Ectodermal cell (in vitro differentiated cells): ENCODE data around the gene LRRC8C.
"Not testable (repeated sequence)": the region's sequence is repeated elsewhere in the genome, so short reads cannot be mapped to it uniquely, and the experiment has no call there.

Experiments used
- H3K27ac ChIP-seq: 2 replicates; pipeline ENCODE4 v1.7.0; 2013; ENCODE audit warnings: mild to moderate bottlenecking, low read depth, low read length; ENCODE audit not compliant: insufficient read depth, poor library complexity, severe bottlenecking
- H3K27me3 ChIP-seq: 2 replicates; pipeline ENCODE4 v1.7.0; 2013; ENCODE audit warnings: mild to moderate bottlenecking, low read length; ENCODE audit not compliant: insufficient read depth, control insufficient read depth, poor library complexity, severe bottlenecking
- H3K36me3 ChIP-seq: one replicate; pipeline ENCODE4 v1.7.0; 2013; ENCODE audit warnings: low read length; ENCODE audit not compliant: control insufficient read depth, insufficient read depth
- H3K4me1 ChIP-seq: one replicate; pipeline ENCODE4 v1.7.0; 2013; ENCODE audit warnings: low read length; ENCODE audit not compliant: control insufficient read depth, insufficient read depth
- H3K4me3 ChIP-seq: 2 replicates; pipeline ENCODE4 v1.7.0; 2013; ENCODE audit warnings: low read depth, low read length, control low read depth; ENCODE audit not compliant: insufficient read depth
- H3K9me3 ChIP-seq: 2 replicates; pipeline ENCODE4 v1.7.0; 2013; ENCODE audit warnings: mild to moderate bottlenecking, low read length, moderate library complexity; ENCODE audit not compliant: control insufficient read depth
- WGBS, 2 experiments: methylation state at CpG; one replicate each; pipeline ENCODE4 v1.1.7; 2013; ENCODE audit warnings: missing lambda C conversion rate in 2 of 2; 5-methylcytosine and 5-hydroxymethylcytosine counted together

LRRC8C gene

GRCh38 chr1:89616844-89617627 lies 15.9 kb upstream of the LRRC8C start:
- Histone ChIP-seq H3K9me3 (no peaks in the 10 kb centered on the region), H3K27me3 (no peaks in the 10 kb centered on the region), H3K4me3 (no peak overlapping the region), H3K4me1 (no peaks in the 10 kb centered on the region), H3K36me3 (no peaks in the 10 kb centered on the region), H3K27ac (no peak overlapping the region)
- WGBS, 2 experiments: 91 to 97% methylated on average over 1 to 2 of the region's 2 CpGs

GRCh38 chr1:89620664-89621063 lies 12.3 kb upstream of the LRRC8C start:
- 94 to 98% methylated on average over 3 of the region's 3 CpGs for WGBS, 2 experiments
- Histone ChIP-seq H3K27ac (no peak overlapping the region), H3K4me1 (no peaks in the 10 kb centered on the region), H3K36me3 (no peaks in the 10 kb centered on the region), H3K9me3 (no peaks in the 10 kb centered on the region), H3K4me3 (no peak overlapping the region), H3K27me3 (no peaks in the 10 kb centered on the region)

GRCh38 chr1:89622895-89623294 lies 10.0 kb upstream of the LRRC8C start:
- WGBS, 2 experiments: 42 to 59% methylated on average over 2 to 3 of the region's 3 CpGs
- Histone ChIP-seq H3K27ac (no peak overlapping the region), H3K9me3 (no peaks in the 10 kb centered on the region)

GRCh38 chr1:89624314-89624713 lies 8.6 kb upstream of the LRRC8C start:
- H3K4me1 ChIP-seq: no peaks in the 10 kb centered on the region
- H3K36me3 ChIP-seq: no peaks in the 10 kb centered on the region
- H3K27me3 ChIP-seq: no peaks in the 10 kb centered on the region
- H3K9me3 ChIP-seq: no peaks in the 10 kb centered on the region
- 84 to 92% methylated on average over 1 of the region's 1 CpG for WGBS, 2 experiments
- H3K27ac ChIP-seq: no peak overlapping the region
- H3K4me3 ChIP-seq: no peak overlapping the region

More at GRCh38 chr1:89622895-89623294, 10.0 kb upstream of the LRRC8C start:
- Histone ChIP-seq H3K4me1 (no peaks in the 10 kb centered on the region), H3K4me3 (no peak overlapping the region), H3K36me3 (no peaks in the 10 kb centered on the region), H3K27me3 (no peaks in the 10 kb centered on the region)

- WGBS, 2 experiments: 92% methylated on average over 4 of the region's 4 CpGs
- H3K27me3 ChIP-seq: no peaks in the 10 kb centered on the region
These were observed 8.1 kb upstream of the LRRC8C start for GRCh38 chr1:89624715-89625323.

GRCh38 chr1:89627596-89627962 lies 5.3 kb upstream of the LRRC8C start:
- H3K4me3 ChIP-seq: no peak overlapping the region
- peaks cover 13% of the 10 kb centered on the region for H3K27me3 ChIP-seq
- H3K36me3 ChIP-seq: no peaks in the 10 kb centered on the region
- H3K9me3 ChIP-seq: no peaks in the 10 kb centered on the region
- H3K27ac ChIP-seq: no peak overlapping the region
- peaks cover 11% of the 10 kb centered on the region for H3K4me1 ChIP-seq

More at GRCh38 chr1:89624715-89625323, 8.1 kb upstream of the LRRC8C start:
- Histone ChIP-seq H3K9me3 (no peaks in the 10 kb centered on the region), H3K4me1 (no peaks in the 10 kb centered on the region), H3K36me3 (no peaks in the 10 kb centered on the region), H3K4me3 (no peak overlapping the region), H3K27ac (no peak overlapping the region)

- no peaks in the 10 kb centered on the region for H3K36me3 ChIP-seq
- peaks cover 14% of the 10 kb centered on the region for H3K4me1 ChIP-seq
- no peak overlapping the region for H3K27ac ChIP-seq
- H3K27me3 ChIP-seq: peaks cover 25% of the 10 kb centered on the region
- no peak overlapping the region for H3K4me3 ChIP-seq
- 98 to 100% methylated on average over 1 to 2 of the region's 2 CpGs for whole genome bisulfite sequencing, 2 experiments
- no peaks in the 10 kb centered on the region for H3K9me3 ChIP-seq
These were observed 3.8 kb upstream of the LRRC8C start for GRCh38 chr1:89629146-89629545.

- H3K4me3 ChIP-seq, H3K27ac ChIP-seq, H3K9me3 ChIP-seq, H3K36me3 ChIP-seq: not testable (repeated sequence)
- peaks cover 30% of the 10 kb centered on the region for H3K27me3 ChIP-seq
- peaks cover 16% of the 10 kb centered on the region for H3K4me1 ChIP-seq
- 93 to 94% methylated on average over 2 of the region's 2 CpGs for WGBS, 2 experiments
These were observed 3.3 kb upstream of the LRRC8C start for GRCh38 chr1:89629600-89629999.

- peaks cover 34% of the 10 kb centered on the region for H3K27me3 ChIP-seq
- H3K27ac ChIP-seq: no peak overlapping the region
- no peak overlapping the region for H3K4me3 ChIP-seq
- peaks cover 16% of the 10 kb centered on the region for H3K4me1 ChIP-seq
- no peaks in the 10 kb centered on the region for H3K36me3 ChIP-seq
- WGBS, 2 experiments: 96 to 98% methylated on average over 3 of the region's 3 CpGs
- H3K9me3 ChIP-seq: no peaks in the 10 kb centered on the region
These were observed 2.9 kb upstream of the LRRC8C start for GRCh38 chr1:89630048-89630447.

GRCh38 chr1:89631816-89632656 lies 884 bp upstream of the LRRC8C start:
- H3K4me1 ChIP-seq: peaks cover 16% of the 10 kb centered on the region
- 29 to 30% methylated on average over 19 of the region's 19 CpGs for WGBS, 2 experiments
- no peaks in the 10 kb centered on the region for H3K9me3 ChIP-seq
- peak overlapping the region; percentile 75 for H3K27ac ChIP-seq
- no peaks in the 10 kb centered on the region for H3K36me3 ChIP-seq
- H3K4me3 ChIP-seq: peak overlapping the region; percentile 67
- H3K27me3 ChIP-seq: peaks cover 49% of the 10 kb centered on the region
